ENCODE data around the gene HES5.

The HES5 gene

GRCh38 chr1:2494323-2494693 lies 35.8 kb downstream of the HES5 start:
- no peaks in the 10 kb centered on the region for H3K27me3 ChIP-seq
- H3K27ac ChIP-seq, result no peak overlapping the region
- no peaks in the 10 kb centered on the region for H3K4me1 ChIP-seq (ENCODE audit: control insufficient read depth in 1 of 2, insufficient read depth in 1 of 2, low read depth in 1 of 2, low read length in 1 of 2)
- no peaks in the 10 kb centered on the region for H3K36me3 ChIP-seq
- no peak for TF ChIP-seq CTCF (IDR thresholded peaks at IDR 0.05)
- H3K9me3 ChIP-seq, result no peaks in the 10 kb centered on the region
- H3K4me3 ChIP-seq (ENCODE audit: low read depth in 1 of 2, low read length in 1 of 2), result no peak overlapping the region

- H3K4me3 ChIP-seq (ENCODE audit: low read depth in 1 of 2, low read length in 1 of 2), result no peak overlapping the region
- TF ChIP-seq CTCF (IDR thresholded peaks at IDR 0.05), result no peak
- H3K9me3 ChIP-seq, result no peaks in the 10 kb centered on the region
- no peak overlapping the region for H3K27ac ChIP-seq
- H3K4me1 ChIP-seq (ENCODE audit: control insufficient read depth in 1 of 2, insufficient read depth in 1 of 2, low read depth in 1 of 2, low read length in 1 of 2), result no peaks in the 10 kb centered on the region
- H3K36me3 ChIP-seq, result no peaks in the 10 kb centered on the region
- H3K27me3 ChIP-seq, result no peaks in the 10 kb centered on the region
Measured at GRCh38 chr1:2493691-2494322, 36.3 kb downstream of the HES5 start.

- H3K4me3 ChIP-seq (ENCODE audit: low read depth in 1 of 2, low read length in 1 of 2), result no peak overlapping the region
- no peaks in the 10 kb centered on the region for H3K27me3 ChIP-seq
- H3K36me3 ChIP-seq, result no peaks in the 10 kb centered on the region
- no peaks in the 10 kb centered on the region for H3K9me3 ChIP-seq
- TF ChIP-seq CTCF (IDR thresholded peaks at IDR 0.05), result no peak
- H3K4me1 ChIP-seq (ENCODE audit: control insufficient read depth in 1 of 2, insufficient read depth in 1 of 2, low read depth in 1 of 2, low read length in 1 of 2), result no peaks in the 10 kb centered on the region
- H3K27ac ChIP-seq, result no peak overlapping the region
Measured at GRCh38 chr1:2493218-2493617, 36.8 kb downstream of the HES5 start.

- H3K27ac ChIP-seq, result no peak overlapping the region
- no peaks in the 10 kb centered on the region for H3K36me3 ChIP-seq
- no peaks in the 10 kb centered on the region for H3K27me3 ChIP-seq
- H3K4me1 ChIP-seq (ENCODE audit: control insufficient read depth in 1 of 2, insufficient read depth in 1 of 2, low read depth in 1 of 2, low read length in 1 of 2), result no peaks in the 10 kb centered on the region
- no peak overlapping the region for H3K4me3 ChIP-seq (ENCODE audit: low read depth in 1 of 2, low read length in 1 of 2)
- no peaks in the 10 kb centered on the region for H3K9me3 ChIP-seq
- TF ChIP-seq CTCF (IDR thresholded peaks at IDR 0.05), result no peak
Measured at GRCh38 chr1:2492091-2492490, 38.0 kb downstream of the HES5 start.

GRCh38 chr1:2489615-2490014 lies 40.4 kb downstream of the HES5 start:
- Histone ChIP-seq H3K4me1 (ENCODE audit: control insufficient read depth in 1 of 2, insufficient read depth in 1 of 2, low read depth in 1 of 2, low read length in 1 of 2) (no peaks in the 10 kb centered on the region), H3K36me3 (no peaks in the 10 kb centered on the region), H3K27me3 (no peaks in the 10 kb centered on the region), H3K4me3 (ENCODE audit: low read depth in 1 of 2, low read length in 1 of 2) (no peak overlapping the region), H3K27ac (no peak overlapping the region), H3K9me3 (no peaks in the 10 kb centered on the region)
- TF ChIP-seq CTCF (IDR thresholded peaks at IDR 0.05), result no peak

GRCh38 chr1:2488688-2489087 lies 41.4 kb downstream of the HES5 start:
- H3K4me3 ChIP-seq (ENCODE audit: low read depth in 1 of 2, low read length in 1 of 2), result no peak overlapping the region
- H3K27ac ChIP-seq, result no peak overlapping the region
- no peaks in the 10 kb centered on the region for H3K27me3 ChIP-seq
- no peak for TF ChIP-seq CTCF (IDR thresholded peaks at IDR 0.05)
- H3K9me3 ChIP-seq, result no peaks in the 10 kb centered on the region
- no peaks in the 10 kb centered on the region for H3K4me1 ChIP-seq (ENCODE audit: control insufficient read depth in 1 of 2, insufficient read depth in 1 of 2, low read depth in 1 of 2, low read length in 1 of 2)
- H3K36me3 ChIP-seq, result no peaks in the 10 kb centered on the region

Data from neutrophil (primary cell).